NCI-H524 treated with DMSO at 0.1 percent for 48 hours (cell line): ENCODE data around the gene TMEM237.
"Not testable (repeated sequence)": the region's sequence is repeated elsewhere in the genome, so short reads cannot be mapped to it uniquely, and the experiment has no call there.

Source experiments
- DNase-seq: peaks from one replicate; lab custom pipeline; 2025; lab: John Stamatoyannopoulos, UW

The TMEM237 gene

GRCh38 chr2:201643216-201643890, at the start of gene TMEM237:
Gene TMEM237, minus strand, starts transcription at chr2:201643503. Its CDS starts 103 bp downstream, at chr2:201643400.
- DNase-seq, result no peak

GRCh38 chr2:201685156-201685555, 41.9 kb upstream of the TMEM237 start:
- no peak for DNase-seq

GRCh38 chr2:201680743-201681142, 37.4 kb upstream of the TMEM237 start:
- no peak for DNase-seq

GRCh38 chr2:201678401-201678800, 35.1 kb upstream of the TMEM237 start:
- no peak for DNase-seq

- DNase-seq, result no peak
Measured at GRCh38 chr2:201675454-201675853, 32.2 kb upstream of the TMEM237 start.

GRCh38 chr2:201674794-201675193, 31.5 kb upstream of the TMEM237 start:
- DNase-seq, result no peak

- no peak for DNase-seq
Measured at GRCh38 chr2:201674298-201674697, 31.0 kb upstream of the TMEM237 start.

GRCh38 chr2:201673546-201673945, 30.2 kb upstream of the TMEM237 start:
- no peak for DNase-seq

- DNase-seq, result not testable (repeated sequence)
Measured at GRCh38 chr2:201671205-201671604, 27.9 kb upstream of the TMEM237 start.

GRCh38 chr2:201669865-201670264, 26.6 kb upstream of the TMEM237 start:
- DNase-seq, result no peak

- no peak for DNase-seq
Measured at GRCh38 chr2:201668402-201668910, 25.2 kb upstream of the TMEM237 start.

- no peak for DNase-seq
Measured at GRCh38 chr2:201664334-201664733, 21.0 kb upstream of the TMEM237 start.

- DNase-seq, result no peak
Measured at GRCh38 chr2:201661366-201661765, 18.1 kb upstream of the TMEM237 start.

GRCh38 chr2:201660293-201660895, 17.1 kb upstream of the TMEM237 start:
- no peak for DNase-seq

GRCh38 chr2:201656740-201657139, 13.4 kb upstream of the TMEM237 start:
- no peak for DNase-seq

- DNase-seq, result no peak
Measured at GRCh38 chr2:201656102-201656501, 12.8 kb upstream of the TMEM237 start.

GRCh38 chr2:201654616-201655384, 11.5 kb upstream of the TMEM237 start:
- DNase-seq, result no peak

GRCh38 chr2:201653221-201653620, 9.9 kb upstream of the TMEM237 start:
- DNase-seq, result no peak

GRCh38 chr2:201649442-201649841, 6.1 kb upstream of the TMEM237 start:
- DNase-seq, result no peak

GRCh38 chr2:201647431-201647830, 4.1 kb upstream of the TMEM237 start:
- no peak for DNase-seq

- peak; percentile 26 for DNase-seq
Measured at GRCh38 chr2:201644001-201644400, 698 bp upstream of the TMEM237 start.

- no peak for DNase-seq
Measured at GRCh38 chr2:201642579-201643215, 606 bp downstream of the TMEM237 start.
